Endothelial cell of umbilical vein (primary cell): ENCODE data around the gene EIF2S1. TPM values are rescaled to one million over a fixed set of nuclear protein-coding genes. Genes with fewer than 3 reads are reported as not detected.
A peak's percentile ranks its signal among the peaks of the same experiment; 100 is the strongest.

ENCODE experiments used
- BruUV-seq: library from RNA; stranded (reverse); fragments of 400-500 nt; replicated peaks from 2 replicates; lab custom pipeline; 2021; lab: Mats Ljungman, UMichigan
- CTCF ChIA-PET: fragments of 300-600, 350-600 bp; sonication (Branson Sonifier 250); formaldehyde crosslinking; loops from one replicate; lab custom pipeline; 2021; ENCODE audit warnings: antibody characterized with exemption, inconsistent platforms; lab: Charles Lee
- POLR2A ChIA-PET: fragments of 300-600, 350-600 bp; sonication (Branson Sonifier 250); formaldehyde crosslinking; loops from one replicate; lab custom pipeline; 2021; ENCODE audit warnings: antibody characterized with exemption, inconsistent platforms; lab: Charles Lee
- DNase-seq: peaks from one replicate; pipeline ENCODE4 v3.0.0-alpha.2; 2011; ENCODE audit warnings: low read depth, low spot score
- FAIRE-seq: peaks from 2 replicates; lab custom pipeline; 2011; peaks lifted over from hg19 to GRCh38; lab: Jason Lieb, UNC
- H2AFZ ChIP-seq: 2 replicates; pipeline ENCODE4 v1.6.0; 2012; ENCODE audit warnings: low read depth, low read length, control low read depth, inconsistent platforms
- H3K27ac ChIP-seq: 2 replicates; pipeline ENCODE4 v1.5.1; 2011; ENCODE audit warnings: low read depth, mild to moderate bottlenecking, control low read depth, low read length, moderate library complexity; ENCODE audit not compliant: insufficient read depth
- H3K27me3 ChIP-seq, 2 experiments: 2 replicates each; pipeline versions ENCODE4 v1.6.0 to v1.6.1; 2011; ENCODE audit warnings: low read length in 2 of 2, mixed read lengths in 1 of 2; ENCODE audit not compliant: control insufficient read depth in 2 of 2, insufficient read depth in 2 of 2
- H3K36me3 ChIP-seq, 2 experiments: 2 replicates in 1 of 2; 3 replicates in 1 of 2; pipeline ENCODE4 v1.5.1; 2011; ENCODE audit warnings: low read length in 2 of 2, mild to moderate bottlenecking in 1 of 2, moderate library complexity in 1 of 2; ENCODE audit not compliant: control insufficient read depth in 2 of 2, insufficient read depth in 2 of 2; ENCODE audit errors: extremely low read depth in 1 of 2
- H3K4me1 ChIP-seq: 3 replicates; pipeline ENCODE4 v1.5.1; 2011; ENCODE audit warnings: mild to moderate bottlenecking, low read length; ENCODE audit not compliant: control insufficient read depth, insufficient read depth; ENCODE audit errors: extremely low read depth
- H3K4me2 ChIP-seq: 2 replicates; pipeline ENCODE4 v1.6.1; 2011; ENCODE audit warnings: low read length, control low read depth, mixed read lengths; ENCODE audit not compliant: insufficient read depth
- H3K4me3 ChIP-seq, 3 experiments: fragments of 200-600 bp in 1 of 3; sonication (generic), shearing (Covaris generic) in 1 of 3; replicated peaks in 1 of 3; 2 replicates each; pipeline ENCODE4 v1.5.1; 2011 to 2016; ENCODE audit warnings: control low read depth in 3 of 3, low read length in 3 of 3, mild to moderate bottlenecking in 2 of 3, inconsistent platforms in 1 of 3, low read depth in 1 of 3, moderate library complexity in 1 of 3; ENCODE audit not compliant: insufficient read depth in 1 of 3
- H3K79me2 ChIP-seq: 2 replicates; pipeline ENCODE4 v1.6.0; 2012; ENCODE audit warnings: low read length, inconsistent platforms; ENCODE audit not compliant: control insufficient read depth, insufficient read depth
- H3K9ac ChIP-seq: replicated peaks from 2 replicates; pipeline ENCODE3; 2011; ENCODE audit warnings: low read length, control low read depth; ENCODE audit not compliant: insufficient read depth; ENCODE audit errors: extremely low read depth
- H3K9me1 ChIP-seq: replicated peaks from 3 replicates; pipeline ENCODE4 v1.6.0; 2011; ENCODE audit warnings: mild to moderate bottlenecking, low read length; ENCODE audit not compliant: control insufficient read depth, insufficient read depth; ENCODE audit errors: extremely low read depth
- H3K9me3 ChIP-seq: replicated peaks from 2 replicates; pipeline ENCODE4 v1.5.1; 2012; ENCODE audit warnings: low read length, inconsistent platforms; ENCODE audit not compliant: control insufficient read depth, insufficient read depth
- H4K20me1 ChIP-seq: replicated peaks from 2 replicates; pipeline ENCODE3; 2011; ENCODE audit warnings: mild to moderate bottlenecking, low read length; ENCODE audit not compliant: control insufficient read depth, insufficient read depth; ENCODE audit errors: extremely low read depth
- EZH2 ChIP-seq: IDR thresholded peaks from 2 replicates; pipeline ENCODE4 v1.6.1; 2012; ENCODE audit warnings: borderline replicate concordance, low read depth, mild to moderate bottlenecking, moderate library complexity, low read length, inconsistent platforms; ENCODE audit not compliant: severe bottlenecking
- FOS ChIP-seq: IDR thresholded peaks from 2 replicates; pipeline ENCODE4 v1.6.1; 2011; ENCODE audit warnings: mild to moderate bottlenecking, low read length, moderate library complexity, borderline replicate concordance; ENCODE audit not compliant: insufficient read depth
- GATA2 ChIP-seq: IDR thresholded peaks from 2 replicates; pipeline ENCODE4 v1.7.0; 2011; ENCODE audit warnings: low read depth, mild to moderate bottlenecking, moderate library complexity, mixed read lengths, low read length; ENCODE audit not compliant: insufficient read length, insufficient read depth
- JUN ChIP-seq: IDR thresholded peaks from 2 replicates; pipeline ENCODE4 v1.6.1; 2011; ENCODE audit warnings: borderline replicate concordance, low read depth; ENCODE audit not compliant: insufficient read length, insufficient read depth
- MYC ChIP-seq: IDR thresholded peaks from one replicate; pipeline ENCODE4 v1.6.1; 2011; ENCODE audit warnings: mild to moderate bottlenecking, low read depth, low read length
- POLR2A ChIP-seq: IDR thresholded peaks from 2 replicates; pipeline ENCODE4 v1.6.1; 2012; ENCODE audit warnings: low read depth, mild to moderate bottlenecking, control low read depth, low read length
- POLR2AphosphoS5 ChIP-seq: IDR thresholded peaks from 2 replicates; pipeline ENCODE4 v1.6.1; 2012; ENCODE audit warnings: low read depth, mild to moderate bottlenecking, control low read depth, low read length, moderate library complexity; ENCODE audit not compliant: insufficient read depth
- dilution Hi-C: fragments of 300-500 bp; cut with MboI; formaldehyde crosslinking; loops from one replicate; pipeline ENCODE4 v1.15.0; 2019; ENCODE audit warnings: low sequenced_read_pairs; ENCODE audit not compliant: extremely low pct_ligation_motif_present
- intact Hi-C: fragments of 100-400 bp; cut with micrococcal nuclease; formaldehyde crosslinking; loops from one replicate; pipeline ENCODE4 v1.10.0; 2022
- polyA plus RNA-seq, 4 experiments: library from polyadenylated mRNA; depleted of rRNA in 3 of 4; stranded (reverse) in 3 of 4; unstranded in 1 of 4; fragments of >200 nt; gene quantifications; 2 replicates each; pipeline versions ENCODE4 v1.2.1 to v1.2.3, GENCODE V29; 2011 to 2012; ENCODE audit warnings: missing spikeins in 1 of 4
- total RNA-seq: library from RNA; stranded (reverse); gene quantifications from 2 replicates; pipeline ENCODE4 v1.2.3, GENCODE V29; 2021
- TF ChIP-seq, protein P1 (sequence below): IDR thresholded peaks from 2 replicates; pipeline ENCODE4 v1.6.1; 2011; ENCODE audit not compliant: insufficient read depth, insufficient read length
- TF ChIP-seq, protein P2 (sequence below), 2 donors: IDR thresholded peaks; 1 replicate in 1 of 2; 2 replicates in 1 of 2; pipeline ENCODE4 v1.5.1; 2011; ENCODE audit warnings: low read length in 2 of 2, mild to moderate bottlenecking in 2 of 2, moderate library complexity in 2 of 2, control low read depth in 1 of 2, inconsistent platforms in 1 of 2, low read depth in 1 of 2; ENCODE audit not compliant: insufficient read depth in 1 of 2; ENCODE audit errors: extremely low read depth in 1 of 2

EIF2S1 gene
- total and polyA plus RNA-seq, 2 donors (not counting 3 experiments of a cell fraction or from before 2014, with no cell fraction given): 36.8 to 135 TPM

DNA sequence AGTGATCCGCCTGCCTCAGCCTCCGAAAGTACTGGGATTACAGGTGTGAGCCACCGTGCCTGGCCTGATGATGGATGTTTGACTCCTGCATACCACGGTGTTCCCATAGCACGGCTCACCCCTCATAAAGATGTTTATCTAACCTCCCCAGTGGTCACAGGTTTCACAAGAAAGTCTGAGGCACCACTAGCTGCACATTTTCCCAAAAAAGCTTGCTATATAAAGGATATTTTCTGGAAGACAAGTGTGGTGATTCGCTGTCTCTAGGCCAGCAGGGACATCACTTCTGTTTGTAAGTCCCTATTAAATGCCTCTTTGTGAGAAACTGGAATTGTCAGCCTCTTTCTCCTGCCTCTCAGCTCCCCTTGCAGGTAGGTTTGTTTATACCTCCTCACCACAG is 33.6 kb downstream of the EIF2S1 start:
- Histone ChIP-seq H3K9me3 (no peaks in the 10 kb centered on the region), H3K4me2 (no peak overlapping the region), H3K9me1 (no peaks in the 10 kb centered on the region), H3K27ac (no peak overlapping the region), H3K4me1 (peaks cover 16% of the 10 kb centered on the region), H3K79me2 (no peaks in the 10 kb centered on the region), H2AFZ (no peak overlapping the region), H3K36me3 (no peaks in the 10 kb centered on the region), H3K4me3 (no peak overlapping the region), H4K20me1 (no peaks in the 10 kb centered on the region), H3K9ac (no peak overlapping the region), H3K27me3 (no peaks in the 10 kb centered on the region)
- no peak for DNase-seq
- no peak for FAIRE-seq
- TF ChIP-seq FOS (no peak), JUN (no peak), POLR2A (no peak), GATA2 (no peak), EZH2 (no peak)
- dilution Hi-C loops: no loop called here
- intact Hi-C loops: no loop called here
- ChIA-PET POLR2A (no interaction called here), CTCF (no interaction called here)
- BruUV-seq: no TSS peak

DNA sequence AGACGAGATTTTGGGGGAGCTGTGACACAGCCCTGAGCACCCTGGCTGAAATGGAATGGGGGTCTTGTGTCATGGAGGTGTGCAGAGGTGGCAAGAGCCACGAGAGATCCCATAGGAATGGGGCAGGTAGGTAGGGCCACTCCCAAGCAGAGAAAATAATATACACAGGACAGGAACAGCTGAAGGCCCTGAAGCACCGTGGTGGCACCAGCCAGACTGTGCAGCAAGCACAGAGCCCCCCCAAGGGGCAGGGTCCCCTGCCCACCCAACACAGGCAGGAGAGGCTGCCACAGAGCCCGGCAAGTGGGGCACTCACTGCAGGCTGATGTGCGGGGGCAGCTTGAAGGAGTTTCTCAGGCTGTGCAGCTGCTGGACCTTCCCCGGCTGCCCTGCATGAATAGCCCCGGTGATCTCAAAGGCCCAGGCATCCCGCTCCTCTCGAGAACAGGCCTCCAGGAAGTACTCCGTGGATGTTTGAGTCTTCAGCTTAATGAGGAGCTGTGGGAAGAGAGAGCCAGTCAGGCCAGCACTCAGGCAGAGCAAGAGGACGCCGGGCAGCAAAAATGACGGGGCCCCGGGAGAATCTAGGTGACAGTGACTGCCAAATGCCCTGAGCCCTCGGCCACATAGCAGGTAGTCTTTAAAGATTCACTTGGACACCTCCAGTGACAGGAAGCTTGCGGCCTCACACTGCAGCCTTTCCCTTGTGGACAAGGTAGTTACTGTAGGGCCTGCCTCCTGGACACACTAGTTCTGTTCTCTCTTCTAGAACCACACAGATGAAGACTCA is 35.2 kb downstream of the EIF2S1 start:
- CTCF ChIA-PET: interaction anchor here (0.8 to 1.8 kb wide), 8 partner anchors 11 to 309 kb away, joined by 3 to 10 read pairs (median 4); no protein-coding TSS in a partner anchor
- H3K27me3 ChIP-seq: no peaks in the 10 kb centered on the region
- H4K20me1 ChIP-seq: no peaks in the 10 kb centered on the region
- DNase-seq (no peak), FAIRE-seq (no peak)
- H3K79me2 ChIP-seq: no peaks in the 10 kb centered on the region
- dilution Hi-C loops: no loop called here
- BruUV-seq: TSS peak; percentile 73
- POLR2A ChIA-PET: no interaction called here
- peak overlapping the region; percentile 1 for H2AFZ ChIP-seq
- intact Hi-C loops: no loop called here
- peak overlapping the region; percentile 7 for H3K4me2 ChIP-seq
- TF ChIP-seq EZH2 (no peak), POLR2A (no peak), MYC (no peak), JUN (no peak), POLR2AphosphoS5 (no peak), GATA2 (no peak), FOS (no peak)
- TF ChIP-seq, protein P1, sequence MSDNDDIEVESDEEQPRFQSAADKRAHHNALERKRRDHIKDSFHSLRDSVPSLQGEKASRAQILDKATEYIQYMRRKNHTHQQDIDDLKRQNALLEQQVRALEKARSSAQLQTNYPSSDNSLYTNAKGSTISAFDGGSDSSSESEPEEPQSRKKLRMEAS: no peak
- TF ChIP-seq, protein P2, sequence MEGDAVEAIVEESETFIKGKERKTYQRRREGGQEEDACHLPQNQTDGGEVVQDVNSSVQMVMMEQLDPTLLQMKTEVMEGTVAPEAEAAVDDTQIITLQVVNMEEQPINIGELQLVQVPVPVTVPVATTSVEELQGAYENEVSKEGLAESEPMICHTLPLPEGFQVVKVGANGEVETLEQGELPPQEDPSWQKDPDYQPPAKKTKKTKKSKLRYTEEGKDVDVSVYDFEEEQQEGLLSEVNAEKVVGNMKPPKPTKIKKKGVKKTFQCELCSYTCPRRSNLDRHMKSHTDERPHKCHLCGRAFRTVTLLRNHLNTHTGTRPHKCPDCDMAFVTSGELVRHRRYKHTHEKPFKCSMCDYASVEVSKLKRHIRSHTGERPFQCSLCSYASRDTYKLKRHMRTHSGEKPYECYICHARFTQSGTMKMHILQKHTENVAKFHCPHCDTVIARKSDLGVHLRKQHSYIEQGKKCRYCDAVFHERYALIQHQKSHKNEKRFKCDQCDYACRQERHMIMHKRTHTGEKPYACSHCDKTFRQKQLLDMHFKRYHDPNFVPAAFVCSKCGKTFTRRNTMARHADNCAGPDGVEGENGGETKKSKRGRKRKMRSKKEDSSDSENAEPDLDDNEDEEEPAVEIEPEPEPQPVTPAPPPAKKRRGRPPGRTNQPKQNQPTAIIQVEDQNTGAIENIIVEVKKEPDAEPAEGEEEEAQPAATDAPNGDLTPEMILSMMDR (IDR thresholded peaks at IDR 0.05; ENCODE audit: extremely low read depth in 1 of 2, insufficient read depth in 1 of 2, low read depth in 1 of 2, low read length in 2 of 2): no peak
- H3K9me1 ChIP-seq: no peaks in the 10 kb centered on the region
- H3K36me3 ChIP-seq: no peaks in the 10 kb centered on the region
- no peak overlapping the region for H3K9ac ChIP-seq
- H3K27ac ChIP-seq: peak overlapping the region; percentile 57
- H3K9me3 ChIP-seq: no peaks in the 10 kb centered on the region
- H3K4me3 ChIP-seq: no peak overlapping the region
- peaks cover 16% of the 10 kb centered on the region for H3K4me1 ChIP-seq
